Smooth muscle cell (in vitro differentiated cells): Measurements from ENCODE around the gene SUN2. TPM values are rescaled to one million over a fixed set of nuclear protein-coding genes. Genes with fewer than 3 reads are reported as not detected.

ENCODE experiments used
- DNase-seq: peaks from one replicate; lab custom pipeline; 2025; ENCODE audit not compliant: unreplicated experiment; lab: John Stamatoyannopoulos, UW
- H2AFZ ChIP-seq: fragments of 200-600 bp; sonication (generic); 2 replicates; pipeline ENCODE4 v1.6.0; 2016; ENCODE audit warnings: antibody characterized with exemption, low read depth, mild to moderate bottlenecking
- H3F3A ChIP-seq: fragments of 200-600 bp; sonication (generic); 2 replicates; pipeline ENCODE4 v1.6.0; 2017; ENCODE audit warnings: antibody characterized with exemption, low read depth
- H3K27ac ChIP-seq: fragments of 200-600 bp; sonication (generic); 2 replicates; pipeline ENCODE4 v1.5.1; 2016; ENCODE audit warnings: low read depth, mild to moderate bottlenecking
- H3K27me3 ChIP-seq: fragments of 200-600 bp; sonication (generic); 2 replicates; pipeline ENCODE4 v1.6.1; 2016; ENCODE audit warnings: low read depth, mild to moderate bottlenecking
- H3K36me3 ChIP-seq: fragments of 200-600 bp; sonication (generic); 2 replicates; pipeline ENCODE4 v1.5.1; 2016; ENCODE audit warnings: low read depth
- H3K4me1 ChIP-seq: fragments of 200-600 bp; sonication (generic); 2 replicates; pipeline ENCODE4 v1.5.1; 2016; ENCODE audit warnings: low read depth
- H3K4me2 ChIP-seq: fragments of 200-600 bp; sonication (generic); 2 replicates; pipeline ENCODE4 v1.6.0; 2016; ENCODE audit warnings: mild to moderate bottlenecking
- H3K4me3 ChIP-seq: fragments of 200-600 bp; sonication (generic); 2 replicates; pipeline ENCODE4 v1.5.1; 2016; ENCODE audit warnings: mild to moderate bottlenecking
- H3K79me2 ChIP-seq: fragments of 200-600 bp; sonication (generic); 2 replicates; pipeline ENCODE4 v1.6.0; 2016; ENCODE audit warnings: low read depth, mild to moderate bottlenecking
- H3K9ac ChIP-seq: fragments of 200-600 bp; sonication (generic); 2 replicates; pipeline ENCODE4 v1.6.0; 2016; ENCODE audit warnings: low read depth
- H3K9me3 ChIP-seq: fragments of 200-600 bp; sonication (generic); replicated peaks from 2 replicates; pipeline ENCODE4 v1.5.1; 2016; ENCODE audit warnings: low read depth
- H4K20me1 ChIP-seq: fragments of 200-600 bp; sonication (generic); 2 replicates; pipeline ENCODE4 v1.6.0; 2016; ENCODE audit warnings: low read depth
- CTCF ChIP-seq: fragments of 200-600 bp; sonication (generic); IDR thresholded peaks from 2 replicates; pipeline ENCODE4 v1.5.1; 2017; ENCODE audit warnings: borderline replicate concordance, mild to moderate bottlenecking, antibody characterized with exemption; ENCODE audit not compliant: insufficient read depth, poor library complexity, severe bottlenecking
- WGBS: methylation state at CpG from one replicate; pipeline ENCODE4 v1.1.7; 2016; ENCODE audit warnings: low lambda C conversion rate; 5-methylcytosine and 5-hydroxymethylcytosine counted together
- polyA plus RNA-seq: library from polyadenylated mRNA; unstranded; fragments of >200 nt; fragmentation: Nextera tagmentation; extraction: Ambion mirVana; gene quantifications from 2 replicates; pipeline ENCODE4 v1.2.1, GENCODE V29; 2016
- total RNA-seq: library from RNA; depleted of rRNA; stranded (reverse); fragments of >200 nt; gene quantifications from 2 replicates; pipeline ENCODE4 v1.2.3, GENCODE V29; 2014

Gene SUN2
- total and polyA plus RNA-seq, 2 experiments from 2014 or later = 59.1 to 71.7 TPM

- Histone ChIP-seq H3K4me2 (peak overlapping the region; percentile 94), H4K20me1 (peaks cover 5% of the 10 kb centered on the region), H3K9ac (no peak overlapping the region), H3K4me1 (peaks cover 3% of the 10 kb centered on the region), H3K4me3 (peak overlapping the region; percentile 74), H3F3A (peaks cover 3% of the 10 kb centered on the region), H3K79me2 (peaks cover 12% of the 10 kb centered on the region), H2AFZ (no peak overlapping the region), H3K27me3 (no peaks in the 10 kb centered on the region), H3K36me3 (no peaks in the 10 kb centered on the region), H3K9me3 (no peaks in the 10 kb centered on the region), H3K27ac (peak overlapping the region; percentile 87)
- no peak for TF ChIP-seq CTCF
- DNase-seq = no peak
- 56% methylated on average over 12 of the region's 12 CpGs for WGBS
These were observed 1.6 kb downstream of the SUN2 start for GRCh38 chr22:38753948-38754750.

GRCh38 chr22:38751422-38752346, 4.1 kb downstream of the SUN2 start:
- TF ChIP-seq CTCF = no peak
- no peak overlapping the region for H3K27ac ChIP-seq
- WGBS = 97% methylated on average over 24 of the region's 24 CpGs

GRCh38 chr22:38751066-38751421, 4.8 kb downstream of the SUN2 start:
- Histone ChIP-seq H3K27me3 (no peaks in the 10 kb centered on the region), H3F3A (peaks cover 3% of the 10 kb centered on the region), H3K4me2 (no peak overlapping the region), H2AFZ (no peak overlapping the region), H3K4me3 (no peak overlapping the region), H3K9me3 (no peaks in the 10 kb centered on the region), H3K4me1 (peaks cover 3% of the 10 kb centered on the region), H3K9ac (no peak overlapping the region), H4K20me1 (peaks cover 5% of the 10 kb centered on the region), H3K36me3 (no peaks in the 10 kb centered on the region), H3K79me2 (peaks cover 12% of the 10 kb centered on the region), H3K27ac (no peak overlapping the region)
- WGBS = 96% methylated on average over 12 of the region's 12 CpGs
- no peak for TF ChIP-seq CTCF
- no peak for DNase-seq

More at GRCh38 chr22:38751422-38752346, 4.1 kb downstream of the SUN2 start:
- Histone ChIP-seq H3K9me3 (no peaks in the 10 kb centered on the region), H3K9ac (no peak overlapping the region), H3F3A (peaks cover 3% of the 10 kb centered on the region), H3K79me2 (peaks cover 12% of the 10 kb centered on the region), H2AFZ (no peak overlapping the region), H3K27me3 (no peaks in the 10 kb centered on the region), H3K4me1 (peaks cover 3% of the 10 kb centered on the region), H4K20me1 (peaks cover 5% of the 10 kb centered on the region), H3K36me3 (no peaks in the 10 kb centered on the region), H3K4me2 (no peak overlapping the region), H3K4me3 (no peak overlapping the region)
- no peak for DNase-seq
